DMS79 (cell line): Measurements from ENCODE around the gene BICRA.
A peak's percentile ranks its signal among the peaks of the same experiment; 100 is the strongest.

ENCODE experiments used
- DNase-seq: peaks from one replicate; lab custom pipeline; 2025; lab: John Stamatoyannopoulos, UW

BICRA gene

GRCh38 chr19:47601180-47601904, 7.6 kb upstream of the BICRA start:
- no peak for DNase-seq

- DNase-seq, result no peak
Observed at GRCh38 chr19:47603706-47604565, 5.0 kb upstream of the BICRA start.

- no peak for DNase-seq
Observed at GRCh38 chr19:47607564-47608073, 1.3 kb upstream of the BICRA start.

- DNase-seq, result peak; percentile 57
Observed at GRCh38 chr19:47608074-47608918, 638 bp upstream of the BICRA start.

GRCh38 chr19:47609906-47610894, 1.3 kb downstream of the BICRA start:
- no peak for DNase-seq

- DNase-seq, result no peak
Observed at GRCh38 chr19:47610902-47611301, 2.0 kb downstream of the BICRA start.

GRCh38 chr19:47613165-47614020, 4.5 kb downstream of the BICRA start:
- no peak for DNase-seq

- DNase-seq, result no peak
Observed at GRCh38 chr19:47614021-47614295, 5.0 kb downstream of the BICRA start.

GRCh38 chr19:47614559-47614958, 5.6 kb downstream of the BICRA start:
- DNase-seq, result no peak

GRCh38 chr19:47615230-47615629, 6.3 kb downstream of the BICRA start:
- DNase-seq, result no peak

GRCh38 chr19:47615714-47616113, 6.8 kb downstream of the BICRA start:
- DNase-seq, result no peak

- no peak for DNase-seq
Observed at GRCh38 chr19:47618771-47619170, 9.8 kb downstream of the BICRA start.

- no peak for DNase-seq
Observed at GRCh38 chr19:47619763-47620162, 10.8 kb downstream of the BICRA start.

- no peak for DNase-seq
Observed at GRCh38 chr19:47623151-47623920, 14.4 kb downstream of the BICRA start.

- DNase-seq, result no peak
Observed at GRCh38 chr19:47623921-47624391, 15.0 kb downstream of the BICRA start.

- DNase-seq, result no peak
Observed at GRCh38 chr19:47625650-47626049, 16.7 kb downstream of the BICRA start.

- no peak for DNase-seq
Observed at GRCh38 chr19:47626238-47626637, 17.3 kb downstream of the BICRA start.

GRCh38 chr19:47628078-47628771, 19.3 kb downstream of the BICRA start:
- no peak for DNase-seq

GRCh38 chr19:47630594-47630993, 21.7 kb downstream of the BICRA start:
- no peak for DNase-seq
